HL-60/S4 treated with phorbol 12-myristate 13-acetate at 8.2 ng/mL for 4 days and 3 days (cell line): ENCODE results near the gene OR2T3.
"Not testable (repeated sequence)": the region's sequence is repeated elsewhere in the genome, so short reads cannot be mapped to it uniquely, and the experiment has no call there.

ENCODE experiments used
- in situ Hi-C: fragments of 300-500 bp; cut with MboI; formaldehyde crosslinking; loops from 2 replicates; pipeline ENCODE4 v1.15.0; 2022; ENCODE audit warnings: low sequenced_read_pairs

OR2T3 gene

DNA sequence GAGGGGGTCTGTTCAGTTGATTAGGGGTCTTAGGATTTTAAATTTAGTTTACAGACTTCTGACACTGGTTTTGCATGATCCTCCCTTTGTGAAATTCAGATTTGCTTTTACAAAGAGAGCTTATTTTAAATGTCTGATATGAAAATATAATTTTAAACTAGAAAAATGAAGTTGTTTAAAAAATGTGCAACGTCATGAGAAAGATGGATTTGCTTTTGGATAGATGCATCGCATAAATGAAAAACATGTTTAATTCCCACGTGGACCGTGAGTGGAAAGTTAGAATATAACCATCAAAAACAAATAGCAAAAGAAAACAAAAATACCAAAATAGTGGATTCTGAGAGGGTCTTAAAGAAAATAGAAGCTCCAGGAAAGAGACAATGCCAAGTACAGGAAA, 2.0 kb upstream of the OR2T3 start:
- in situ Hi-C loops = no loop called here

DNA sequence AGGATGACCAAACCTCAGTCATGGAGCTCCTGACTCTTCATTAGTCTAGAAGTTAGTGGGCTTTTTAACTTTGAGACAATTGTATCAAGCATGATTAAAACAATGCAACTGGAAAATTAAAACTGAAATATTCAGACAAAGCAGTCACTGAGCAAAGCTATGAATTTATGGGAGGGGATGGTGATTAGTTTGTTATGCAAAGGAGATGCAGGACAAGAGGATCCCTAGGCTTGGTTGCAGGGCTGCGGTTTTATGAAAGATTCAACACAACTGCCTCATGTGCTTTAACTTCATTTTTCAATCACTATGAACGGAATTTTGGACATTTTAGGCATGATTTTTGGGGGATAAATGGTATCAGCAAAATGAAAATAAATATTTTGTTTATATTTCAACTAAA, 1.0 kb upstream of the OR2T3 start:
- in situ Hi-C loops = not testable (repeated sequence)

DNA sequence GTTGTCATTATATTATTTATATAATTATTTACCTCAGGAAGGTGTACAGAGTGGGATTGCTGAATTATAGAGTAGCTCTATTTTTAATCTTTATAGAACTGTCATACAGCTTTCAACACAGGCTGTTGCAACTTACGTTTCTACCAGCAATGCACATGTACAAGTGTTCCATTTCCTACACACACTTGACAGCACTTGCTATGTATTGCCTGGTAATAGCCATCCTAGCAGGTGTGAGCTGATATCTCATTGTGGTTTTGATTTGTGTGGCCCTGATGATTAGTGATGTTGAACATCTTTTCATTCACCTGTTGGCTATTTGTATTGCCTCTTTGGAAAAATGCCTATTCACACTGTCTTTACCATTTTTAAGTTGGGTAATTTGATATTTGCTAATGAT, 2.5 kb downstream of the OR2T3 start:
- in situ Hi-C loops = not testable (repeated sequence)

DNA sequence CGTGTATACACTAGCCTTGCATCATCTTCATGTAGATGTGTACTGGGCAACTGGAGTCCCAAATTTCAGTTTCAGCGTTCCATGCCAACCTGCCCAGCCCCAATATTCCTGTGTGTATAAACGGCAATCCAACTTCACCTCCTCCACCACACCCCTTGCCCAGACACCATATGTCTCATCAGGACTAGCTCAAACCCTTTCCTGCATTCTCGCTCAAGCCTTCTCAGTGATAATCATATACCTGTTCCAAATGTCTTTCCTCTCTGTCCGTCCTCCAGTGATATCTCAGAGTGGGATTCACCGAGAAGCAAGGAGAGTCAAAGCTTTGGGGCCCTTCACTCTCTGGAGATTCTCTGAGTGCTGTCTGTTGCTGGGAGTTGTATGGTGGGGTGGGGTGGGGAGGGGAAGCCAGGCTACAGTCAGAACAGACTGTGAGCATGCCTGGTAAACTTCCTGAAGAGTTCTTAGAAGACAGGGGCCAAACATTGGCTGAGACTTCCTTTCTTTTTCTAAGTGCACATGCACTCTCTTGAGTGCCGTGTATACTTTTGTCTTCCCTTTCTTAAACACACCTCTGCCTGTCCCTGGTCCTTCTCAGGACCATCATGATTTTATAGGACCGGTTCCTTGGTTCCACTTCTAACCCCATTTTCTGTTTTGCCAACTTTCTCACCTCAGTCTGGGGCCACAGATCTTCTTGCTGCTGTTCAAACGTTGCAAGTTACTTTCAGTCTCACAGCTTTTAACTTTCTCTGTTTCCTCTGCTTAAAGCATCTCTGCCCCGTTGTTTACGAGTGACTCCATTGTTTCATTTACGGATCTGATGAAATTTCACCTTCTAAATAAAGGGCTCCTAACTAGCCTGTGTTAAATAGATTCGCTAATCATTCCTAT, 8.8 kb downstream of the OR2T3 start:
- in situ Hi-C loops = not testable (repeated sequence)

DNA sequence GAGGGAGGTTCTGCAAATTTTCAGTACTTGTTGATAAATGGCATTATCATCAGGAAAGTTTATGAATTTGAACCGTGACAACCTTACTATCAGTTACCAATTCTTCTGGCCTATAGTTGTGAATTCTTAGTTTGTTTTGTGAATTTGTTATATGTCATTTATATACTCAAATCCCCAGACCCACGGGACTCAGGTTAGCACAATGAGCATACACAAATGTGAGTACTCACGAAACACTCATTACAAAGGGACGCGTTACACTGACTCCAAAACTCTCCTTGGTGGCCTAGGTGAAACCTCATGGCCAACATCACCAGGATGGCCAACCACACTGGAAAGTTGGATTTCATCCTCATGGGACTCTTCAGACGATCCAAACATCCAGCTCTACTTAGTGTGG, 15.1 kb downstream of the OR2T3 start, which contains the start of gene OR2T5:
Gene OR2T5, plus strand, starts transcription at position 301 of the 400 bp plus-strand sequence. Its CDS starts 0 bp downstream, at position 301.
- in situ Hi-C loops = not testable (repeated sequence)

DNA sequence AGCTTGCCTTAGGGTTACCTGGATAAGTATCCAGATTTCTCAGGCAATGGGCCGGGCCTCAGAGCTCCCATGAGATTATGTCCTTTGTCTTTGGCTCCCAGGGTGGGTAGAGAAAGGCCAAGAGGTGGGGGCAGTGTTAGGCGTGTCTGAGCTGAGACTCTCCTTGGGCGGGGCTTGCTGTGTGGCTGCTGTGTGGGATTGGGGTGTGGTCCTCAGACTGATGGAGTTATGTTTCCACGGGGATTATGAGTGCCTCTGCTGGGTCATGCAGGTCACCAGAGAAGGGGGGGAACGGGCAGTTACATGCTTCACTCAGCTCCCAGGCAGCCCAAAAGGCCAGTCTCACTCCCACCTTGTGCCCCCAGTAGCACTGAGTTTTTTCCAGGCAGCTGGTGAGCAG, 23.5 kb downstream of the OR2T3 start:
- in situ Hi-C loops = not testable (repeated sequence)

DNA sequence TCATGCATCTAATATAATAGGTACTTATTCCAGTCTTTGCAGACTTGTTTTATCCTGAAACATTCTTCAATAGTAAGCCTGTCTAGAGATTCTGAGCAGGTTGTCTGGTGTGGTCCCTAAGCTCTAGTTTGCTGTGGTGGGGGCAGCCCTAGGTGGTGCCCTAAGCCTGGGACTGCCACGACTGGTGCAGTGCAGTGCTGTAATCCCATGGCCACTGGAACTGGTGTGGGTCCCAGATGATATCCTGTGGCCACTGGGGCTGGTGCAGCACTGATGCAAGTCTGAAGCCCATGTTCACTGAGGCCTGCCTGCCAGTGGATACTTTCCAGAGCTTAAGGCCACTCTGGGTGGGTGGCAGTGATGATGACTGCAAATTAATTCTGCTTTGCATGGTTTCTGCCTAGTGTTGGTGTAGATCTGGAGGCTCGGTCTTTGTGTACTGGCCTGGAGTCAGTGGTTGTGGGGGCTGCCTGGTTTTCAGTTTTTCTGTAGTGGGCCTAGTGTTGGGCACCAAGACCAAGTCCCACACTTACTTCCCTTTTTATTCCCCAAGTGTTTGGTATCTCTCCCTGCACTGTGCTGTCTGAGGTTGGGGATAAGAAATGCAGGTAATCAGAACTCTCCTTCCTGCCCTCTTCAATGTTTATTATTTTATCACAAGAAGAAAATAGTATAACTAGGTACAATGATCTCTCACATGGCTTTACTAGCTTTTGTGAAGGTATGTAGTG, 27.3 kb downstream of the OR2T3 start:
- in situ Hi-C loops = not testable (repeated sequence)

DNA sequence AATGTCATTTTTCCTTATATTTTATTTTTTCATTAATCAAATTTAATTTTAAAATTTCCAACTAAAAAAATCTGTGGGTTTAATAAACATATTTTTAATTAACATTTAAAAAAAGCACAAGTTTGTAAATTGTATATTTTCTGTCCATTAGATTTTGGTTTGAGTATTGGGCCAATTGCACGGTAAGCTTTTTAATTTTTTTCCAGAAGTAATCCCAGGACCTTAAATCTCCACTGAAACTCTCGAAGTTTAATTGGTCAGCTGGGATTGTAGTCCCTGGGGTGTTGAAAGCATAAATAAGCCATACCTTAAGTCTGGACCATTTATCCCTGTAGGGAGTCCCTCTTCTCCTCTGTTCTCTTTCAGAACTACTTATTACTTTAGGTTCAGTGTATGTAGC, 34.6 kb downstream of the OR2T3 start, which contains the start of gene OR2G6:
Gene OR2G6, plus strand, starts transcription at position 301 of the 400 bp plus-strand sequence. CDS start 13,574 bp downstream, outside the sequence.
- in situ Hi-C loops = not testable (repeated sequence)

DNA sequence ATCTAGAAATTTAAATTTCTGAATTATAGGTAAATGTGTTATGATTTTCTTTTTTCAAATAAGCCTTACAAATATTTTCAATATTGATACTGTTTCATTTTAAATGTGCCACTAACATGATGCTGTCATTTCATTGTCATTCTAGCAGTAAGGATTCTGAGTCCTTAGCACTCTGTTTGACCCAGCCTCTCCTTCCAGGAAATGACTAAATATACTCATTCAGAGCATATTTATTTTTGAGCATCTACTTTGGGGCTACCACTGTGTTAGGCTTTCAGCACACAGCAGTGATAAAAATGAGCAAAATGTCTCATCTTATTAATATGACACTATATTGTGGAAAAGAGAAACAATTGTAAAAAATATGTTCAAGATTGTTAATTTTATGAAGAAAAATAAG, 37.1 kb downstream of the OR2T3 start:
- in situ Hi-C loops = not testable (repeated sequence)

DNA sequence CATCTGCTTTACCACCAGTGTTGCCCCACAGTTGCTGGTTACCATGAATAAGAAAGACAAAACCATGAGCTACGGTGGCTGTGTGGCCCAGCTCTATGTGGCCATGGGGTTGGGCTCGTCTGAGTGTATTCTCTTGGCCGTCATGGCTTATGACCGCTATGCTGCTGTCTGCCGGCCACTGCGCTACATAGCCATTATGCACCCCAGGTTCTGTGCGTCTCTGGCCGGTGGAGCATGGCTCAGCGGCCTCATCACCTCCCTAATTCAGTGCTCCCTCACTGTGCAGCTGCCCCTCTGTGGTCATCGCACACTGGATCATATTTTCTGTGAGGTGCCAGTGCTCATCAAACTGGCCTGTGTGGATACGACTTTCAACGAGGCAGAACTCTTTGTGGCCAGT, 48.7 kb downstream of the OR2T3 start:
- in situ Hi-C loops = no loop called here
